Stomach (tissue), 4 donors: Measurements from ENCODE around the gene SNX15.

Experiments
- POLR2AphosphoS5 ChIP-seq, 3 donors: sonication (generic); formaldehyde crosslinking; IDR thresholded peaks; one replicate each; pipeline ENCODE4 v1.6.1; 2016; ENCODE audit warnings: antibody characterized with exemption in 3 of 3
- TF ChIP-seq, protein P1 (sequence below), 7 experiments: fragments of 450-650 bp in 4 of 7; fragments of 200-600 bp in 3 of 7; sonication (generic) in 3 of 7; IDR thresholded peaks; one replicate each; pipeline ENCODE4 v1.5.1; 2016 to 2019; ENCODE audit warnings: antibody characterized with exemption in 7 of 7, control low read depth in 2 of 7, mild to moderate bottlenecking in 1 of 7

DNA sequence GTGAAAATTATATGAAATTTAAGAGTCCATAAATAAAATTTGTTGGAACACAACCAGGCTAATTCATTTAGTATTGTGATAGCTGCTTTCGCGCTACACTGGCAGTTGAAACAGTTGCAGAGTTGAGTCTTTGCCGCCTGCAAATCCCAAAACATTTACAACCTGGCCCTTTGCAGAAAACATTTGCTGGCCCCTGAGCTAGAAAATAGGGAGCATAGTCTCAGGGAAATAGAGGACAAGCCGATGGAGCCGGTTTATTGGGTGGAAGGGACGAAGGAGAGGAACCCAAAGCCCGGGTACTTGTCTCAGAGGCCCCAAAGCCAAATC, 13.2 kb downstream of the SNX15 start:
- no peak for TF ChIP-seq POLR2AphosphoS5 (IDR thresholded peaks at IDR 0.05)
- TF ChIP-seq, protein P1, sequence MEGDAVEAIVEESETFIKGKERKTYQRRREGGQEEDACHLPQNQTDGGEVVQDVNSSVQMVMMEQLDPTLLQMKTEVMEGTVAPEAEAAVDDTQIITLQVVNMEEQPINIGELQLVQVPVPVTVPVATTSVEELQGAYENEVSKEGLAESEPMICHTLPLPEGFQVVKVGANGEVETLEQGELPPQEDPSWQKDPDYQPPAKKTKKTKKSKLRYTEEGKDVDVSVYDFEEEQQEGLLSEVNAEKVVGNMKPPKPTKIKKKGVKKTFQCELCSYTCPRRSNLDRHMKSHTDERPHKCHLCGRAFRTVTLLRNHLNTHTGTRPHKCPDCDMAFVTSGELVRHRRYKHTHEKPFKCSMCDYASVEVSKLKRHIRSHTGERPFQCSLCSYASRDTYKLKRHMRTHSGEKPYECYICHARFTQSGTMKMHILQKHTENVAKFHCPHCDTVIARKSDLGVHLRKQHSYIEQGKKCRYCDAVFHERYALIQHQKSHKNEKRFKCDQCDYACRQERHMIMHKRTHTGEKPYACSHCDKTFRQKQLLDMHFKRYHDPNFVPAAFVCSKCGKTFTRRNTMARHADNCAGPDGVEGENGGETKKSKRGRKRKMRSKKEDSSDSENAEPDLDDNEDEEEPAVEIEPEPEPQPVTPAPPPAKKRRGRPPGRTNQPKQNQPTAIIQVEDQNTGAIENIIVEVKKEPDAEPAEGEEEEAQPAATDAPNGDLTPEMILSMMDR (IDR thresholded peaks at IDR 0.05) = no peak
